ENCODE measurements around the gene MUC4. TPM values are rescaled to one million over a fixed set of nuclear protein-coding genes. Genes with fewer than 3 reads are reported as not detected.

Gene MUC4
- polyA plus RNA-seq, 1 donor from 2014 or later, result not detected

DNA sequence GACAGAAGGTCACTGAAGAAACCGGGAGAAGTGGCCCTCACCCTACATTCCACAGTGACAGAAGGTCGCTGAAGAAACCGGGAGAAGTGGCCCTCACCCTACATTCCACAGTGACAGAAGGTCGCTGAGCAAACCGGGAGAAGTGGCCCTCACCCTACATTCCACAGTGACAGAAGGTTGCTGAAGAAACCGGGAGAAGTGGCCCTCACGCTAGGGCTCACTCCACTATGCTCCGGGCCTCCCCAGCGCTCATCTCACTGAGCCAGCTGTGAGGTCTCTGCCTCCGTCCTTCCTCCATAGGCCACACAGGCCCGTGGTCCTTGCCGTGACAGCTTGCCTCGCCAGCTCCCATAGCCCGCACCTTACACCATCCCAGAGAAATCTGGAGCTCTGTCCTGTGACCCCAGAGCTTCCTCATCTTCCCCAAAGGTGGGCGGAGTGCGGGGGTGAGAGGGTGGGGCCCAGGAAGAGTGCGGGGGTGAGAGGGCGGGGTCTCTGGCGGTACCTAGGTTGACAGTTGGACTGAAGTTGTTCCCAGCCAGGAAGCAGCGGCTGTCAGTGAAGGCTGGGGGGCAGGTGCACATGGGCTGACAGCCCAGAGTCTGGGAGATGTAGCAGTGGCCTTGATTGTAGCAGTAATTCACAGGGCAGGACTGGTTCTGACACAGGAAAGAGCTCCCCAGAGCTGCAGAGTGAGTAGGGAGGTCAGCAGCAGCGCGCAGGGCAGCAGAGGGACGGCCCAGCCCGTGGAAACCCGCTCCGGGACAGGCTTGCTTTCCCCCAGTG is 59.0 kb downstream of the MUC4 start:
- Histone ChIP-seq H3K27ac (ENCODE audit: low read length) (no peak overlapping the region), H3K4me3 (ENCODE audit: low read length) (no peak overlapping the region), H3K9ac (ENCODE audit: low read length) (no peak overlapping the region), H3K4me2 (ENCODE audit: low read length) (no peak overlapping the region), H3K27me3 (ENCODE audit: insufficient read depth, low read depth, low read length) (no peaks in the 10 kb centered on the region), H3K9me2 (ENCODE audit: insufficient read depth, low read length) (no peaks in the 10 kb centered on the region), H3K79me2 (replicated peaks; ENCODE audit: insufficient read depth, low read length) (no peaks in the 10 kb centered on the region), H3K9me3 (ENCODE audit: low read length) (no peaks in the 10 kb centered on the region), H3K36me3 (ENCODE audit: insufficient read depth, low read length) (no peaks in the 10 kb centered on the region), H2AFZ (ENCODE audit: low read depth, low read length) (no peak overlapping the region), H3F3A (ENCODE audit: insufficient read depth, low read length, poor library complexity, severe bottlenecking) (no peaks in the 10 kb centered on the region), H4K20me1 (ENCODE audit: insufficient read depth) (no peaks in the 10 kb centered on the region)
- TF ChIP-seq SMC3 (conservative IDR thresholded peaks at IDR 0.05; ENCODE audit: poor library complexity) (no peak), TAF1 (IDR thresholded peaks at IDR 0.05; ENCODE audit: low read depth) (no peak), MXI1 (conservative IDR thresholded peaks at IDR 0.05; ENCODE audit: poor library complexity, severe bottlenecking) (no peak), REST (IDR thresholded peaks at IDR 0.05; ENCODE audit: borderline replicate concordance) (no peak), RAD21 (conservative IDR thresholded peaks at IDR 0.05) (no peak), EP300 (conservative IDR thresholded peaks at IDR 0.05; ENCODE audit: poor library complexity, severe bottlenecking) (no peak), POLR2AphosphoS5 (IDR thresholded peaks at IDR 0.05) (no peak), CTCF (IDR thresholded peaks at IDR 0.05; ENCODE audit: poor library complexity, severe bottlenecking) (no peak), EZH2 (IDR thresholded peaks at IDR 0.05; ENCODE audit: borderline replicate concordance, insufficient read depth, low read length, poor library complexity, severe bottlenecking) (no peak)

DNA sequence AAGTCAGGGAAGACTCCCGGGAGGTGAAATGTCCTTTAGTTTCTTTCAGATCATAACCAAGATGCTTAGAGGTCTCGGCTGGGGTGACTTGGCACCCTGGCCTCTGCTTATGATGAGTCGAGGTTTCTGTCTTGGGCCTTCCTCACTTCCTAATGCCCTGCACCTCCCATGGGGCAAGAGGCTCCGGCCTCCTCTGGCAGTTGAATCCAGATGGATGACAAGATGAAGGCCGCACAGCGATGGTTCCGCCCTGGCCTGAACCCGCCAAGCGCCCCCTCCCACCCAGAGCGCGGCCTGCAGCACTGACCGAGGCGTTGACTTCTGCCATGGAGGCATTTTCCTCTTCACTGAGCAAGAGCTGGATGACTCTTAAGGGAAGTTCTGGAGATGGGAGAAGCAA is 59.7 kb downstream of the MUC4 start:
- Histone ChIP-seq H3F3A (ENCODE audit: insufficient read depth, low read length, poor library complexity, severe bottlenecking) (no peaks in the 10 kb centered on the region), H3K27me3 (ENCODE audit: insufficient read depth, low read depth, low read length) (no peaks in the 10 kb centered on the region), H3K9me3 (ENCODE audit: low read length) (no peaks in the 10 kb centered on the region), H3K36me3 (ENCODE audit: insufficient read depth, low read length) (no peaks in the 10 kb centered on the region), H2AFZ (ENCODE audit: low read depth, low read length) (no peak overlapping the region), H3K27ac (ENCODE audit: low read length) (no peak overlapping the region), H3K79me2 (replicated peaks; ENCODE audit: insufficient read depth, low read length) (no peaks in the 10 kb centered on the region), H3K4me3 (ENCODE audit: low read length) (no peak overlapping the region), H3K9ac (ENCODE audit: low read length) (no peak overlapping the region), H4K20me1 (ENCODE audit: insufficient read depth) (no peaks in the 10 kb centered on the region), H3K9me2 (ENCODE audit: insufficient read depth, low read length) (no peaks in the 10 kb centered on the region), H3K4me2 (ENCODE audit: low read length) (no peak overlapping the region)
- TF ChIP-seq EZH2 (IDR thresholded peaks at IDR 0.05; ENCODE audit: borderline replicate concordance, insufficient read depth, low read length, poor library complexity, severe bottlenecking) (no peak), TAF1 (IDR thresholded peaks at IDR 0.05; ENCODE audit: low read depth) (no peak), POLR2AphosphoS5 (IDR thresholded peaks at IDR 0.05) (no peak), CTCF (IDR thresholded peaks at IDR 0.05; ENCODE audit: poor library complexity, severe bottlenecking) (no peak), RAD21 (conservative IDR thresholded peaks at IDR 0.05) (no peak), SMC3 (conservative IDR thresholded peaks at IDR 0.05; ENCODE audit: poor library complexity) (no peak), MXI1 (conservative IDR thresholded peaks at IDR 0.05; ENCODE audit: poor library complexity, severe bottlenecking) (no peak), EP300 (conservative IDR thresholded peaks at IDR 0.05; ENCODE audit: poor library complexity, severe bottlenecking) (no peak)
